IMR-90 (cell line): ENCODE measurements around the gene BATF. TPM values are rescaled to one million over a fixed set of nuclear protein-coding genes. Genes with fewer than 3 reads are reported as not detected.

Source experiments
- ATAC-seq: fragments of 200-7000 bp; cut with Tn5 transposase; 2 replicates; pipeline ENCODE4 v1.9.1; 2020; ENCODE audit warnings: low read depth, mild to moderate bottlenecking, moderate library complexity
- BruUV-seq: library from RNA; stranded (reverse); fragments of 400-500 nt; replicated peaks from 2 replicates; lab custom pipeline; 2021; lab: Mats Ljungman, UMichigan
- CTCF ChIA-PET: fragments of 300-600 bp; formaldehyde crosslinking; extraction: SDS; loops from one replicate; lab custom pipeline; 2021; ENCODE audit warnings: antibody characterized with exemption; lab: Yijun Ruan, JAX
- POLR2A ChIA-PET: fragments of 300-600 bp; sonication (Branson Sonifier 250); formaldehyde crosslinking; loops from one replicate; lab custom pipeline; 2022; ENCODE audit warnings: antibody characterized with exemption; ENCODE audit not compliant: unreplicated experiment; lab: Charles Lee
- DNase-seq: peaks from one replicate; pipeline ENCODE4 v3.0.0; 2013
- H2AFZ ChIP-seq: replicated peaks from 2 replicates; pipeline ENCODE3; 2013; ENCODE audit warnings: low read length, mild to moderate bottlenecking; ENCODE audit not compliant: poor library complexity
- H2AK5ac ChIP-seq: 2 replicates; pipeline ENCODE4 v1.6.1; 2013; ENCODE audit warnings: low read depth, low read length, inconsistent platforms
- H2AK9ac ChIP-seq: replicated peaks from 2 replicates; pipeline ENCODE3; 2013; ENCODE audit warnings: mild to moderate bottlenecking, low read depth, low read length, moderate library complexity; ENCODE audit not compliant: poor library complexity
- H2BK120ac ChIP-seq: 2 replicates; pipeline ENCODE4 v1.6.1; 2013; ENCODE audit warnings: low read depth, low read length, inconsistent platforms
- H2BK15ac ChIP-seq: 3 replicates; pipeline ENCODE4 v1.6.1; 2013; ENCODE audit warnings: low read depth, low read length, inconsistent platforms
- H2BK20ac ChIP-seq: 2 replicates; pipeline ENCODE4 v1.6.1; 2013; ENCODE audit warnings: low read depth, mild to moderate bottlenecking, inconsistent platforms, low read length, moderate library complexity
- H2BK5ac ChIP-seq: 2 replicates; pipeline ENCODE4 v1.6.1; 2013; ENCODE audit warnings: mild to moderate bottlenecking, low read depth, low read length, inconsistent platforms; ENCODE audit not compliant: poor library complexity, severe bottlenecking
- H3K14ac ChIP-seq: replicated peaks from 2 replicates; pipeline ENCODE4 v1.6.1; 2013; ENCODE audit warnings: low read depth, low read length, inconsistent platforms
- H3K18ac ChIP-seq: 2 replicates; pipeline ENCODE4 v1.6.1; 2013; ENCODE audit warnings: low read depth, low read length, control low read depth
- H3K23ac ChIP-seq: 2 replicates; pipeline ENCODE4 v1.6.1; 2013; ENCODE audit warnings: low read depth, low read length, inconsistent platforms
- H3K27ac ChIP-seq: 2 replicates; pipeline ENCODE4 v1.5.1; 2013; ENCODE audit warnings: mild to moderate bottlenecking, control low read depth, low read length; ENCODE audit not compliant: insufficient read depth
- H3K27me3 ChIP-seq: 2 replicates; pipeline ENCODE4 v1.6.1; 2013; ENCODE audit warnings: low read length; ENCODE audit not compliant: control insufficient read depth, insufficient read depth
- H3K36me3 ChIP-seq: 2 replicates; pipeline ENCODE4 v1.6.1; 2013; ENCODE audit warnings: low read length, mixed read lengths; ENCODE audit not compliant: control insufficient read depth, insufficient read depth
- H3K4ac ChIP-seq: 2 replicates; pipeline ENCODE4 v1.6.1; 2013; ENCODE audit warnings: low read depth, low read length, inconsistent platforms
- H3K4me1 ChIP-seq: 2 replicates; pipeline ENCODE4 v1.6.1; 2013; ENCODE audit warnings: low read length, mixed read lengths; ENCODE audit not compliant: control insufficient read depth, insufficient read depth
- H3K4me2 ChIP-seq: 2 replicates; pipeline ENCODE4 v1.6.1; 2013; ENCODE audit warnings: low read depth, mild to moderate bottlenecking, control low read depth, low read length, moderate library complexity
- H3K4me3 ChIP-seq: 2 replicates; pipeline ENCODE4 v1.5.1; 2013; ENCODE audit warnings: low read depth, mild to moderate bottlenecking, control low read depth, low read length, moderate library complexity; ENCODE audit not compliant: insufficient read depth
- H3K56ac ChIP-seq: 2 replicates; pipeline ENCODE4 v1.6.1; 2013; ENCODE audit warnings: low read length, inconsistent platforms; ENCODE audit not compliant: insufficient read depth; ENCODE audit errors: extremely low read depth
- H3K79me1 ChIP-seq, 2 experiments: 2 replicates each; pipeline ENCODE4 v1.6.1; 2013; ENCODE audit warnings: low read length in 2 of 2, inconsistent platforms in 1 of 2, low read depth in 1 of 2
- H3K9ac ChIP-seq: 2 replicates; pipeline ENCODE4 v1.6.1; 2013; ENCODE audit warnings: low read depth, low read length, control low read depth
- H3K9me1 ChIP-seq: 2 replicates; pipeline ENCODE4 v1.6.1; 2013; ENCODE audit warnings: low read length, inconsistent platforms; ENCODE audit not compliant: insufficient read depth
- H3K9me3 ChIP-seq: 2 replicates; pipeline ENCODE4 v1.6.1; 2013; ENCODE audit warnings: low read length; ENCODE audit not compliant: control insufficient read depth, insufficient read depth
- H4K20me1 ChIP-seq: 2 replicates; pipeline ENCODE4 v1.6.1; 2013; ENCODE audit warnings: low read length, inconsistent platforms; ENCODE audit not compliant: insufficient read depth
- H4K5ac ChIP-seq: 2 replicates; pipeline ENCODE4 v1.6.1; 2013; ENCODE audit warnings: mild to moderate bottlenecking, low read depth, low read length, control low read depth
- H4K8ac ChIP-seq, 2 experiments: 2 replicates each; pipeline ENCODE4 v1.6.1; 2013; ENCODE audit warnings: low read depth in 2 of 2, low read length in 2 of 2, control low read depth in 1 of 2, inconsistent platforms in 1 of 2
- H4K91ac ChIP-seq: 2 replicates; pipeline ENCODE4 v1.6.1; 2013; ENCODE audit warnings: low read depth, low read length, inconsistent platforms; ENCODE audit not compliant: insufficient read depth
- BHLHE40 ChIP-seq: fragments of 150-350 bp; IDR thresholded peaks from 2 replicates; pipeline ENCODE4 v1.6.1; 2016; ENCODE audit warnings: mild to moderate bottlenecking, low read depth, low read length
- CEBPB ChIP-seq: IDR thresholded peaks from 2 replicates; pipeline ENCODE4 v1.6.1; 2012; ENCODE audit warnings: low read depth, low read length, improper control_type of control experiment
- CHD1 ChIP-seq: IDR thresholded peaks from 2 replicates; pipeline ENCODE4 v1.6.1; 2012; ENCODE audit warnings: low read depth, low read length, improper control_type of control experiment
- CTCF ChIP-seq: conservative IDR thresholded peaks from 2 replicates; pipeline ENCODE4 v1.5.1; 2012; ENCODE audit warnings: mild to moderate bottlenecking, low read depth, low read length, improper control_type of control experiment
- ELK1 ChIP-seq: fragments of 150-350 bp; IDR thresholded peaks from 2 replicates; pipeline ENCODE4 v1.6.1; 2016; ENCODE audit warnings: low read depth, mild to moderate bottlenecking, low read length, moderate library complexity, borderline replicate concordance
- FOS ChIP-seq: fragments of 150-350 bp; IDR thresholded peaks from 2 replicates; pipeline ENCODE4 v1.6.1; 2016; ENCODE audit warnings: low read depth, low read length
- MAFK ChIP-seq: IDR thresholded peaks from 2 replicates; pipeline ENCODE4 v1.6.1; 2012; ENCODE audit warnings: low read depth, low read length, improper control_type of control experiment
- MAZ ChIP-seq: IDR thresholded peaks from 2 replicates; pipeline ENCODE4 v1.6.1; 2012; ENCODE audit warnings: low read depth, mild to moderate bottlenecking, low read length, improper control_type of control experiment, moderate library complexity, borderline replicate concordance
- MXI1 ChIP-seq: IDR thresholded peaks from 2 replicates; pipeline ENCODE4 v1.6.1; 2012; ENCODE audit warnings: low read depth, mild to moderate bottlenecking, low read length, moderate library complexity, borderline replicate concordance
- NFE2L2 ChIP-seq: fragments of 150-350 bp; IDR thresholded peaks from 2 replicates; pipeline ENCODE4 v1.6.1; 2016; ENCODE audit warnings: low read depth, mild to moderate bottlenecking, low read length
- POLR2A ChIP-seq: IDR thresholded peaks from 2 replicates; pipeline ENCODE4 v1.6.1; 2012; ENCODE audit warnings: mild to moderate bottlenecking, low read depth, low read length
- RAD21 ChIP-seq: IDR thresholded peaks from 2 replicates; pipeline ENCODE4 v1.6.1; 2012; ENCODE audit warnings: low read length, improper control_type of control experiment
- RCOR1 ChIP-seq: IDR thresholded peaks from 2 replicates; pipeline ENCODE4 v1.6.1; 2012; ENCODE audit warnings: mild to moderate bottlenecking, low read length, improper control_type of control experiment; ENCODE audit not compliant: insufficient replicate concordance
- RFX5 ChIP-seq: IDR thresholded peaks from 2 replicates; pipeline ENCODE4 v1.8.0; 2012; ENCODE audit warnings: low read depth, mild to moderate bottlenecking, low read length, moderate library complexity
- SMC3 ChIP-seq: fragments of 150-350 bp; IDR thresholded peaks from 2 replicates; pipeline ENCODE4 v1.6.1; 2016; ENCODE audit warnings: low read depth, mild to moderate bottlenecking, antibody characterized with exemption, low read length, moderate library complexity
- USF2 ChIP-seq: fragments of 150-350 bp; IDR thresholded peaks from 2 replicates; pipeline ENCODE4 v1.6.1; 2017; ENCODE audit warnings: mild to moderate bottlenecking, antibody characterized with exemption, low read length, low read depth
- WGBS, 2 experiments: methylation state at CpG; one replicate each; pipeline versions ENCODE4 v1.1.5 to v1.1.7; 2013; ENCODE audit warnings: missing lambda C conversion rate in 2 of 2; ENCODE audit not compliant: insufficient read length in 1 of 2; ENCODE audit errors: extremely low coverage in 2 of 2; 5-methylcytosine and 5-hydroxymethylcytosine counted together
- dilution Hi-C: fragments of 300-500 bp; cut with HindIII; formaldehyde crosslinking; loops from one replicate; pipeline ENCODE4 v1.14.3; 2018; ENCODE audit warnings: low sequenced_read_pairs; ENCODE audit not compliant: unreplicated experiment
- in situ Hi-C: fragments of 300-500 bp; cut with MboI; formaldehyde crosslinking; loops from 3 replicates; pipeline ENCODE4 v1.14.3; 2019; ENCODE audit warnings: low sequenced_read_pairs, inconsistent platforms, mixed read lengths
- intact Hi-C: fragments of 100-400 bp; cut with micrococcal nuclease; formaldehyde crosslinking; loops from 2 replicates; pipeline ENCODE4 v1.10.0; 2022
- polyA plus RNA-seq, 3 experiments: library from polyadenylated mRNA; depleted of rRNA; stranded (reverse); fragments of >200 nt; gene quantifications; 2 replicates each; pipeline ENCODE4 v1.2.3, GENCODE V29; 2012; ENCODE audit warnings: low replicate concordance in 1 of 3
- total RNA-seq: library from RNA; depleted of rRNA; stranded (reverse); fragments of >200 nt; gene quantifications from 2 replicates; pipeline ENCODE4 v1.2.3, GENCODE V29; 2012

BATF gene
- total and polyA plus RNA-seq, 2 of the 4 experiments (the other 2 are of a cell fraction), result not detected

GRCh38 chr14:75591331-75591946 lies 69.2 kb downstream of the BATF start:
- Histone ChIP-seq H2BK20ac (no peak overlapping the region), H3K4me1 (no peaks in the 10 kb centered on the region), H3K4ac (no peak overlapping the region), H3K9me3 (peaks cover 2% of the 10 kb centered on the region; the same call in 1 of the 2 replicates), H3K23ac (no peak overlapping the region), H3K79me1 (no peaks in the 10 kb centered on the region), H4K91ac (no peak overlapping the region), H3K27ac (no peak overlapping the region), H3K4me3 (no peak overlapping the region), H4K8ac (no peak overlapping the region), H2BK120ac (no peak overlapping the region), H3K9ac (no peak overlapping the region), H2AK9ac (no peak overlapping the region), H2AFZ (no peak overlapping the region), H3K14ac (no peak overlapping the region), H3K27me3 (peaks cover 23% of the 10 kb centered on the region), H3K18ac (no peak overlapping the region), H3K36me3 (no peaks in the 10 kb centered on the region), H3K56ac (no peak overlapping the region), H4K20me1 (no peaks in the 10 kb centered on the region), H2AK5ac (no peak overlapping the region), H2BK15ac (no peak overlapping the region), H3K4me2 (no peak overlapping the region), H2BK5ac (no peak overlapping the region), H4K5ac (no peak overlapping the region), H3K9me1 (no peaks in the 10 kb centered on the region)
- no peak for ATAC-seq
- WGBS, 2 experiments, result 100% methylated on average over 1 of the region's 1 CpG; no CpG with 5 or more reads in 1 of the 2 experiments
- in situ Hi-C loops (no loop called here), dilution Hi-C loops (no loop called here), intact Hi-C loops (no loop called here)
- ChIA-PET POLR2A (no interaction called here), CTCF (no interaction called here)
- BruUV-seq, result no TSS peak
- no peak for DNase-seq
- TF ChIP-seq POLR2A (no peak), CHD1 (no peak), MAZ (no peak), RCOR1 (no peak), SMC3 (no peak), ELK1 (no peak), MAFK (no peak), BHLHE40 (no peak), NFE2L2 (no peak), RFX5 (no peak), MXI1 (no peak), CTCF (no peak), CEBPB (no peak), RAD21 (no peak), USF2 (no peak), FOS (no peak)
